Measurements from ENCODE around the gene BTBD19.
"Not testable (repeated sequence)": the region's sequence is repeated elsewhere in the genome, so short reads cannot be mapped to it uniquely, and the experiment has no call there.

Gene BTBD19

GRCh38 chr1:44808938-44809917, 905 bp downstream of the BTBD19 start:
- peaks cover 11 to 77% (median 71%) of the 10 kb centered on the region in 4 experiments for H3K4me1 ChIP-seq (ENCODE audit: control extremely low read depth in 1 of 4, control insufficient read depth in 4 of 4, insufficient read depth in 4 of 4, low read length in 3 of 4)
- ChIA-PET POLR2A (interaction anchor here (0.5 to 3.5 kb wide), 8 partner anchors 9 to 88 kb away, joined by 3 to 64 read pairs (median 10); partner anchors contain the start of genes PLK3 and RNU5D-1), CTCF (interaction anchor here (0.9 to 7.8 kb wide), 12 partner anchors 9 to 88 kb away, joined by 3 to 69 read pairs (median 6); partner anchors contain the start of genes BEST4, PLK3 and RNU5D-1)

DNA sequence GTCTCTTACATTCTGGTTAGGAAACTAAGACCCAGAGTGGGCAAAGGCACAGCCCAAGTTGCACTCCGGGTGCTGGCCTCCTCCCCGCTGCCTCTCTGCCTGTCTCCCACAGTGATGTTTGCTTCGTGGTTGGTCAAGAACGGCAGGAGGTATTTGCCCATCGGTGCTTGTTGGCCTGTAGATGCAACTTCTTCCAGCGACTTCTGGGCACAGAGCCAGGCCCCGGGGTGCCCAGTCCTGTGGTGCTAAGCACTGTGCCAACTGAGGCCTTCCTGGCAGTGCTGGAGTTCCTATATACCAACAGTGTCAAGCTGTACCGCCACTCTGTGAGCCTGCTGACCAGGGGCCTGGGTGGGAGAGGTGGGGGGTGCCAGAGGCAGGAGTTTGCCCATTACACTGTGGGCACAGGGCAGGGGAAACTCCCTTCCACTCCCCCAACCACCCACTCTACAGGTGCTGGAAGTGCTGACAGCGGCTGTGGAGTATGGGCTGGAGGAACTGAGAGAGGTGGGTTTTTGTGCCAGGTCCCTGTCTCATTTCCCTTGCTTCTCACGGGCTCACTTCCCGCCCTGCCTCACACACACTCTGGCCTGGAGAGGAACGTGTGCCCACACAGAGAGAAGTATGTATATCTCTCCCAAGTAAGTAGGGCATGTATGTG, 1.9 kb downstream of the BTBD19 start:
- ChIA-PET CTCF (interaction anchor here (0.9 to 7.8 kb wide), 4 partner anchors 10 to 27 kb away, joined by 3 to 69 read pairs (median 30); partner anchors contain the start of genes BEST4 and PLK3), POLR2A (interaction anchor here (0.9 to 3.5 kb wide), 6 partner anchors 9 to 89 kb away, joined by 3 to 64 read pairs (median 22); partner anchors contain the start of genes PLK3 and RNU5D-1)
- Histone ChIP-seq H3K27ac (ENCODE audit: insufficient read depth in 1 of 2, low read depth in 1 of 2, low read length in 2 of 2, poor library complexity in 1 of 2, severe bottlenecking in 2 of 2) (peak overlapping the region in 1 of 2 experiments; percentile 97), H3K27me3 (replicated peaks in 2 of 5; ENCODE audit: control insufficient read depth in 4 of 5, insufficient read depth in 5 of 5, low read length in 4 of 5) (no peaks in the 10 kb centered on the region), H3K36me3 (ENCODE audit: control insufficient read depth in 4 of 4, insufficient read depth in 4 of 4, low read length in 3 of 4) (peaks cover 0 to 14% (median 8%) of the 10 kb centered on the region in 4 experiments), H3K4me3 (ENCODE audit: control insufficient read depth in 1 of 7, extremely low read depth in 1 of 7, insufficient read depth in 4 of 7, low read depth in 2 of 7, low read length in 6 of 7) (no peak overlapping the region), H3K9me3 (ENCODE audit: control extremely low read depth in 1 of 5, control insufficient read depth in 4 of 5, insufficient read depth in 2 of 5, low read depth in 1 of 5, low read length in 4 of 5) (no peaks in the 10 kb centered on the region), H3K4me1 (ENCODE audit: control extremely low read depth in 1 of 4, control insufficient read depth in 4 of 4, insufficient read depth in 4 of 4, low read length in 3 of 4) (peaks cover 11 to 85% (median 73%) of the 10 kb centered on the region in 4 experiments)
- DNase-seq, result peak in 2 of 3 donors; percentile 52 to 58
- 34% methylated on average over 10 of the region's 12 CpGs for WGBS (ENCODE audit: insufficient coverage)

More at GRCh38 chr1:44808938-44809917, 905 bp downstream of the BTBD19 start:
- Histone ChIP-seq H3K4me3 (ENCODE audit: control insufficient read depth in 1 of 7, extremely low read depth in 1 of 7, insufficient read depth in 4 of 7, low read depth in 2 of 7, low read length in 6 of 7) (peak overlapping the region in 4 of 7 experiments; percentile 32 to 54 (median 42)), H3K27ac (ENCODE audit: insufficient read depth in 1 of 2, low read depth in 1 of 2, low read length in 2 of 2, poor library complexity in 1 of 2, severe bottlenecking in 2 of 2) (peak overlapping the region; percentile 92 to 97), H3K36me3 (ENCODE audit: control insufficient read depth in 4 of 4, insufficient read depth in 4 of 4, low read length in 3 of 4) (peaks cover 0 to 21% (median 15%) of the 10 kb centered on the region in 4 experiments), H3K9me3 (ENCODE audit: control extremely low read depth in 1 of 5, control insufficient read depth in 4 of 5, insufficient read depth in 2 of 5, low read depth in 1 of 5, low read length in 4 of 5) (no peaks in the 10 kb centered on the region), H3K27me3 (replicated peaks in 2 of 5; ENCODE audit: control insufficient read depth in 4 of 5, insufficient read depth in 5 of 5, low read length in 4 of 5) (no peaks in the 10 kb centered on the region)
- peak; percentile 63 to 91 (median 90) for DNase-seq
- WGBS (ENCODE audit: insufficient coverage), result 23% methylated on average over 4 of the region's 6 CpGs

- not testable (repeated sequence) for H3K4me3 ChIP-seq (ENCODE audit: control insufficient read depth in 1 of 7, extremely low read depth in 1 of 7, insufficient read depth in 4 of 7, low read depth in 2 of 7, low read length in 6 of 7)
- CTCF ChIA-PET, result interaction anchor here (1.1 to 7.8 kb wide), 2 partner anchors 22 to 90 kb away, joined by 3 to 43 read pairs; partner anchors contain the start of gene BEST4
These were observed 2.4 kb downstream of the BTBD19 start for GRCh38 chr1:44810762-44811105.

GRCh38 chr1:44811234-44811633, 2.9 kb downstream of the BTBD19 start:
- peaks cover 11 to 81% (median 69%) of the 10 kb centered on the region in 4 experiments for H3K4me1 ChIP-seq (ENCODE audit: control extremely low read depth in 1 of 4, control insufficient read depth in 4 of 4, insufficient read depth in 4 of 4, low read length in 3 of 4)
- DNase-seq, result no peak
- H3K27ac ChIP-seq (ENCODE audit: insufficient read depth in 1 of 2, low read depth in 1 of 2, low read length in 2 of 2, poor library complexity in 1 of 2, severe bottlenecking in 2 of 2), result no peak overlapping the region
- 80% methylated on average over 4 of the region's 8 CpGs for WGBS (ENCODE audit: insufficient coverage)
- ChIA-PET POLR2A (interaction anchor here (0.5 to 1.6 kb wide), 3 partner anchors 9 to 88 kb away, joined by 4 to 8 read pairs (median 6); partner anchors contain the start of gene PLK3), CTCF (interaction anchor here (1.1 to 7.8 kb wide), 2 partner anchors 23 to 90 kb away, joined by 3 to 43 read pairs; partner anchors contain the start of gene BEST4)
- no peaks in the 10 kb centered on the region for H3K9me3 ChIP-seq (ENCODE audit: control extremely low read depth in 1 of 5, control insufficient read depth in 4 of 5, insufficient read depth in 2 of 5, low read depth in 1 of 5, low read length in 4 of 5)
- peaks cover 0 to 4% (median under 1%) of the 10 kb centered on the region in 4 experiments for H3K36me3 ChIP-seq (ENCODE audit: control insufficient read depth in 4 of 4, insufficient read depth in 4 of 4, low read length in 3 of 4)
- no peak overlapping the region for H3K4me3 ChIP-seq (ENCODE audit: control insufficient read depth in 1 of 7, extremely low read depth in 1 of 7, insufficient read depth in 4 of 7, low read depth in 2 of 7, low read length in 6 of 7)
- no peaks in the 10 kb centered on the region for H3K27me3 ChIP-seq (replicated peaks in 2 of 5; ENCODE audit: control insufficient read depth in 4 of 5, insufficient read depth in 5 of 5, low read length in 4 of 5)

More at GRCh38 chr1:44810762-44811105, 2.4 kb downstream of the BTBD19 start:
- Histone ChIP-seq H3K4me1 (ENCODE audit: control extremely low read depth in 1 of 4, control insufficient read depth in 4 of 4, insufficient read depth in 4 of 4, low read length in 3 of 4) (peaks cover 11 to 85% (median 72%) of the 10 kb centered on the region in 4 experiments), H3K27ac (ENCODE audit: insufficient read depth in 1 of 2, low read depth in 1 of 2, low read length in 2 of 2, poor library complexity in 1 of 2, severe bottlenecking in 2 of 2) (peak overlapping the region in 1 of 2 experiments; percentile 97)
- not testable (repeated sequence) for H3K27me3 ChIP-seq (replicated peaks in 2 of 5; ENCODE audit: control insufficient read depth in 4 of 5, insufficient read depth in 5 of 5, low read length in 4 of 5); H3K9me3 ChIP-seq (ENCODE audit: control extremely low read depth in 1 of 5, control insufficient read depth in 4 of 5, insufficient read depth in 2 of 5, low read depth in 1 of 5, low read length in 4 of 5); H3K36me3 ChIP-seq (ENCODE audit: control insufficient read depth in 4 of 4, insufficient read depth in 4 of 4, low read length in 3 of 4); DNase-seq
- POLR2A ChIA-PET, result interaction anchor here (0.5 to 3.5 kb wide), 4 partner anchors 9 to 88 kb away, joined by 4 to 64 read pairs (median 7); partner anchors contain the start of gene PLK3
- 85% methylated on average over 4 of the region's 4 CpGs for WGBS (ENCODE audit: insufficient coverage)

GRCh38 chr1:44812822-44813543, 4.7 kb downstream of the BTBD19 start:
- DNase-seq, result no peak
- POLR2A ChIA-PET, result interaction anchor here (1.0 to 2.0 kb wide), 5 partner anchors 12 to 82 kb away, joined by 3 to 13 read pairs (median 4); partner anchors contain the start of genes BEST4, PLK3 and RNU5D-1

DNA sequence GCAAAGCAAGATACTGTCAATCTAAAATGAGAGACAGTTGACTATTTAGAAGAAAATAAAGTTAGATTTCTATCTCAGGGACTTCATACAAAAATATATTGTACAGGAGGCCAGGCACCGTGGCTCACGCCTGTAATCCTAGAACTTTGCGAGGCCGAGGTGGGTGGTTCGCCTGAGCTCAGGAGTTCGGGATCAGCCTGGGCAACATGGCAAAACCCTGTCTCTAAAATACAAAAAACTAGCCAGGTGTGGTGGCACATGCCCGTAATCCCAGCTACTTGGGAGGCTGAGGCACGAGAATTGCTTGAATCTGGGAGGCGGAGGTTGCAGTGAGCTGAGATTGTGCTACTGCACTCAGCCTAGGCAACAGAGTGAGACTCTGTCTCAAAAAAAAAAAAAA, 7.6 kb downstream of the BTBD19 start:
- H3K9me3 ChIP-seq (ENCODE audit: control extremely low read depth in 1 of 5, control insufficient read depth in 4 of 5, insufficient read depth in 2 of 5, low read depth in 1 of 5, low read length in 4 of 5); DNase-seq; H3K27ac ChIP-seq (ENCODE audit: insufficient read depth in 1 of 2, low read depth in 1 of 2, low read length in 2 of 2, poor library complexity in 1 of 2, severe bottlenecking in 2 of 2); H3K36me3 ChIP-seq (ENCODE audit: control insufficient read depth in 4 of 4, insufficient read depth in 4 of 4, low read length in 3 of 4); H3K4me3 ChIP-seq (ENCODE audit: control insufficient read depth in 1 of 7, extremely low read depth in 1 of 7, insufficient read depth in 4 of 7, low read depth in 2 of 7, low read length in 6 of 7); POLR2A ChIA-PET; H3K27me3 ChIP-seq (replicated peaks in 2 of 5; ENCODE audit: control insufficient read depth in 4 of 5, insufficient read depth in 5 of 5, low read length in 4 of 5): not testable (repeated sequence)
- 98% methylated on average over 7 of the region's 9 CpGs for WGBS (ENCODE audit: insufficient coverage)
- peaks cover 0 to 55% (median 39%) of the 10 kb centered on the region in 4 experiments for H3K4me1 ChIP-seq (ENCODE audit: control extremely low read depth in 1 of 4, control insufficient read depth in 4 of 4, insufficient read depth in 4 of 4, low read length in 3 of 4)
- CTCF ChIA-PET, result interaction anchor here (1.3 kb wide), 1 partner anchor 20 kb away, joined by 4 read pairs; no protein-coding TSS in a partner anchor

More at GRCh38 chr1:44812822-44813543, 4.7 kb downstream of the BTBD19 start:
- no peak overlapping the region for H3K27ac ChIP-seq (ENCODE audit: insufficient read depth in 1 of 2, low read depth in 1 of 2, low read length in 2 of 2, poor library complexity in 1 of 2, severe bottlenecking in 2 of 2)
- peaks cover 11 to 63% (median 51%) of the 10 kb centered on the region in 4 experiments for H3K4me1 ChIP-seq (ENCODE audit: control extremely low read depth in 1 of 4, control insufficient read depth in 4 of 4, insufficient read depth in 4 of 4, low read length in 3 of 4)
- no peaks in the 10 kb centered on the region for H3K27me3 ChIP-seq (replicated peaks in 2 of 5; ENCODE audit: control insufficient read depth in 4 of 5, insufficient read depth in 5 of 5, low read length in 4 of 5)
- no peaks in the 10 kb centered on the region for H3K36me3 ChIP-seq (ENCODE audit: control insufficient read depth in 4 of 4, insufficient read depth in 4 of 4, low read length in 3 of 4)
- CTCF ChIA-PET, result interaction anchor here (0.8 to 2.4 kb wide), 5 partner anchors 8 to 91 kb away, joined by 3 to 7 read pairs (median 6); partner anchors contain the start of gene PLK3
- H3K9me3 ChIP-seq (ENCODE audit: control extremely low read depth in 1 of 5, control insufficient read depth in 4 of 5, insufficient read depth in 2 of 5, low read depth in 1 of 5, low read length in 4 of 5), result no peaks in the 10 kb centered on the region
- 79% methylated on average over 45 of the region's 48 CpGs for WGBS (ENCODE audit: insufficient coverage)
- H3K4me3 ChIP-seq (ENCODE audit: control insufficient read depth in 1 of 7, extremely low read depth in 1 of 7, insufficient read depth in 4 of 7, low read depth in 2 of 7, low read length in 6 of 7), result peak overlapping the region in 5 of 7 experiments; percentile 4 to 85 (median 67)

All from common myeloid progenitor, CD34-positive (primary cell).